Mesenchymal stem cell (in vitro differentiated cells and primary cell): Measurements from ENCODE around the gene CTRL.
A peak's percentile ranks its signal among the peaks of the same experiment; 100 is the strongest.

Experiments used
- DNase-seq: peaks from one replicate; pipeline ENCODE4 v3.0.0-alpha.2; 2013
- H2AFZ ChIP-seq: one replicate; pipeline ENCODE4 v1.6.1; 2013; ENCODE audit warnings: low read depth, mild to moderate bottlenecking, control low read depth, inconsistent platforms, low read length, moderate library complexity
- H2AK5ac ChIP-seq: 2 replicates; pipeline ENCODE4 v1.6.1; 2013; ENCODE audit warnings: low read length, moderate library complexity, mild to moderate bottlenecking, inconsistent platforms; ENCODE audit not compliant: severe bottlenecking
- H2BK120ac ChIP-seq: one replicate; pipeline ENCODE4 v1.6.1; 2013; ENCODE audit warnings: low read depth, mild to moderate bottlenecking, inconsistent platforms, low read length, moderate library complexity
- H2BK12ac ChIP-seq, 2 experiments: one replicate each; pipeline ENCODE4 v1.6.1; 2013; ENCODE audit warnings: inconsistent platforms in 2 of 2, low read length in 2 of 2, mild to moderate bottlenecking in 2 of 2, moderate library complexity in 2 of 2, control low read depth in 1 of 2
- H2BK15ac ChIP-seq: one replicate; pipeline ENCODE4 v1.6.1; 2013; ENCODE audit warnings: mild to moderate bottlenecking, low read depth, inconsistent platforms; ENCODE audit not compliant: poor library complexity, severe bottlenecking
- H2BK5ac ChIP-seq: 2 replicates; pipeline ENCODE4 v1.6.1; 2013; ENCODE audit warnings: low read depth, mild to moderate bottlenecking, low read length, control low read depth, inconsistent platforms; ENCODE audit not compliant: poor library complexity, severe bottlenecking
- H3K14ac ChIP-seq, 2 experiments: one replicate each; pipeline ENCODE4 v1.6.1; 2013; ENCODE audit warnings: inconsistent platforms in 2 of 2, low read length in 2 of 2, control low read depth in 1 of 2, mild to moderate bottlenecking in 1 of 2, moderate library complexity in 1 of 2
- H3K18ac ChIP-seq, 2 experiments: one replicate each; pipeline ENCODE4 v1.6.1; 2013; ENCODE audit warnings: inconsistent platforms in 2 of 2, low read length in 2 of 2, control low read depth in 1 of 2, low read depth in 1 of 2, mild to moderate bottlenecking in 1 of 2
- H3K23ac ChIP-seq, 2 experiments: one replicate each; pipeline ENCODE4 v1.6.1; 2013; ENCODE audit warnings: inconsistent platforms in 2 of 2, low read length in 2 of 2, mild to moderate bottlenecking in 2 of 2, moderate library complexity in 2 of 2, control low read depth in 1 of 2
- H3K27ac ChIP-seq: 2 replicates; pipeline ENCODE4 v1.5.1; 2013; ENCODE audit warnings: mild to moderate bottlenecking, moderate library complexity, low read length, control low read depth, inconsistent platforms; ENCODE audit not compliant: poor library complexity, severe bottlenecking
- H3K27me3 ChIP-seq, 2 experiments: 2 replicates each; pipeline versions ENCODE4 v1.6.1 to v1.7.0; 2013; ENCODE audit warnings: low read length in 2 of 2, mild to moderate bottlenecking in 2 of 2, moderate library complexity in 2 of 2, control low read depth in 1 of 2, inconsistent platforms in 1 of 2; ENCODE audit not compliant: control insufficient read depth in 1 of 2, insufficient read depth in 1 of 2
- H3K36me3 ChIP-seq, 2 experiments: 2 replicates each; pipeline versions ENCODE4 v1.6.1 to v1.7.0; 2013; ENCODE audit warnings: low read length in 2 of 2, control low read depth in 1 of 2, inconsistent platforms in 1 of 2, low read depth in 1 of 2, mild to moderate bottlenecking in 1 of 2; ENCODE audit not compliant: insufficient read depth in 2 of 2, control insufficient read depth in 1 of 2
- H3K4ac ChIP-seq, 2 experiments: one replicate each; pipeline ENCODE4 v1.6.1; 2013; ENCODE audit warnings: inconsistent platforms in 2 of 2, low read length in 2 of 2, mild to moderate bottlenecking in 2 of 2, moderate library complexity in 2 of 2, control low read depth in 1 of 2, low read depth in 1 of 2
- H3K4me1 ChIP-seq: 2 replicates; pipeline ENCODE4 v1.6.1; 2013; ENCODE audit warnings: low read depth, low read length, control low read depth; ENCODE audit not compliant: control insufficient read depth, insufficient read depth
- H3K4me2 ChIP-seq: 2 replicates; pipeline ENCODE4 v1.6.1; 2013; ENCODE audit warnings: low read length, mild to moderate bottlenecking, inconsistent platforms; ENCODE audit not compliant: poor library complexity, severe bottlenecking
- H3K4me3 ChIP-seq, 2 experiments: 2 replicates each; pipeline versions ENCODE4 v1.5.1 to v1.7.0; 2013; ENCODE audit warnings: low read length in 2 of 2, mild to moderate bottlenecking in 2 of 2, control low read depth in 1 of 2, low read depth in 1 of 2; ENCODE audit not compliant: insufficient read depth in 1 of 2
- H3K79me1 ChIP-seq: replicated peaks from 2 replicates; pipeline ENCODE4 v1.6.1; 2013; ENCODE audit warnings: mild to moderate bottlenecking, control low read depth, low read length, inconsistent platforms; ENCODE audit not compliant: poor library complexity, severe bottlenecking
- H3K9ac ChIP-seq: 2 replicates; pipeline ENCODE4 v1.7.0; 2013; ENCODE audit warnings: mild to moderate bottlenecking, low read length, moderate library complexity
- H3K9me3 ChIP-seq: 2 replicates; pipeline ENCODE4 v1.7.0; 2013; ENCODE audit warnings: mild to moderate bottlenecking, low read length; ENCODE audit not compliant: control insufficient read depth
- H4K8ac ChIP-seq: one replicate; pipeline ENCODE4 v1.6.1; 2013; ENCODE audit warnings: inconsistent platforms, mild to moderate bottlenecking, low read length, moderate library complexity
- H4K91ac ChIP-seq: one replicate; pipeline ENCODE4 v1.6.1; 2013; ENCODE audit warnings: mild to moderate bottlenecking, low read length, inconsistent platforms
- WGBS: methylation state at CpG from one replicate; pipeline ENCODE4 v1.1.7; 2013; ENCODE audit warnings: mixed read lengths; 5-methylcytosine and 5-hydroxymethylcytosine counted together

Gene CTRL

GRCh38 chr16:67934306-67935100, 2.8 kb upstream of the CTRL start:
- H3K23ac ChIP-seq: no peak overlapping the region
- WGBS: 79% methylated on average over 13 of the region's 13 CpGs

DNA sequence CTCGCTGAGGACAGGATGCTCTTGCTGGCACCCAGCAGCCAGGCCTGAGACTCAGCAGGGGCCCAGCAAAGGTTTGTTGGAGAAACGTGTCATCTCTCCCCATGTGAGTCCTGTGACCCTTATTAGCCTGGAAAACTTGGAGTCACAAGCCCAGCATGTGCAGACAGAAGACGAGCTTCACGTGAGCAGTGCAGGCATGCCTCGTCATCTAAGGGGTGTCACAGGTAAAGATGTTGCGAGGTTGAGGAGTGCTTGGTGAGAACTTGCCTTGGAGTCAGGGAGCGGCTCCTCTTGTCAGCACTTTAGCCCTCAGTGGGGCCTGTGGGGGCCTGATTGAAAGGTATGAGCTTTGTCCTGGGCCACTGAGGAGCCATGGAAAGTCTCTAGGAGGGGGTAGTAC, 2.1 kb upstream of the CTRL start:
- H2AFZ ChIP-seq: no peak overlapping the region
- 90% methylated on average over 7 of the region's 7 CpGs for WGBS

More at GRCh38 chr16:67934306-67935100, 2.8 kb upstream of the CTRL start:
- Histone ChIP-seq H3K27me3 (no peaks in the 10 kb centered on the region), H3K79me1 (peaks cover 27% of the 10 kb centered on the region), H3K9ac (peak overlapping the region; percentile 98), H4K8ac (no peak overlapping the region), H3K27ac (no peak overlapping the region), H3K36me3 (peaks cover 38 to 48% of the 10 kb centered on the region in 2 experiments), H4K91ac (no peak overlapping the region), H2BK15ac (no peak overlapping the region), H2AFZ (no peak overlapping the region), H3K18ac (no peak overlapping the region), H3K14ac (no peak overlapping the region), H3K4me3 (peak overlapping the region in 1 of 2 experiments; percentile 98), H2AK5ac (no peak overlapping the region), H3K4ac (peak overlapping the region in 1 of 2 experiments; percentile 1), H3K4me1 (peaks cover 25% of the 10 kb centered on the region), H2BK120ac (no peak overlapping the region), H2BK5ac (no peak overlapping the region), H3K4me2 (peak overlapping the region; percentile 67), H3K9me3 (no peaks in the 10 kb centered on the region), H2BK12ac (no peak overlapping the region)
- no peak for DNase-seq

GRCh38 chr16:67932462-67932840, 789 bp upstream of the CTRL start:
- H3K27ac ChIP-seq: no peak overlapping the region
- H2AK5ac ChIP-seq: no peak overlapping the region
- H4K91ac ChIP-seq: no peak overlapping the region
- peaks cover 24% of the 10 kb centered on the region for H3K4me1 ChIP-seq
- WGBS: 98% methylated on average over 3 of the region's 4 CpGs
- no peak overlapping the region for H3K23ac ChIP-seq
- H2AFZ ChIP-seq: no peak overlapping the region
- H3K18ac ChIP-seq: no peak overlapping the region
- no peak overlapping the region for H2BK120ac ChIP-seq
- no peaks in the 10 kb centered on the region for H3K27me3 ChIP-seq
- H3K9ac ChIP-seq: no peak overlapping the region
- peaks cover 37% of the 10 kb centered on the region for H3K79me1 ChIP-seq
- no peak overlapping the region for H2BK5ac ChIP-seq
- no peak for DNase-seq
- no peak overlapping the region for H4K8ac ChIP-seq
- H3K4me2 ChIP-seq: no peak overlapping the region
- H2BK15ac ChIP-seq: no peak overlapping the region
- peaks cover 55 to 63% of the 10 kb centered on the region in 2 experiments for H3K36me3 ChIP-seq
- H2BK12ac ChIP-seq: no peak overlapping the region
- no peak overlapping the region for H3K4me3 ChIP-seq
- no peak overlapping the region for H3K14ac ChIP-seq
- H3K9me3 ChIP-seq: no peaks in the 10 kb centered on the region
- no peak overlapping the region for H3K4ac ChIP-seq

More for the DNA sequence above, 2.1 kb upstream of the CTRL start:
- Histone ChIP-seq H3K4me1 (peaks cover 25% of the 10 kb centered on the region), H3K27me3 (no peaks in the 10 kb centered on the region), H3K27ac (no peak overlapping the region), H2BK120ac (no peak overlapping the region), H3K23ac (no peak overlapping the region), H3K4me2 (no peak overlapping the region), H3K18ac (no peak overlapping the region), H3K9me3 (no peaks in the 10 kb centered on the region), H2BK12ac (no peak overlapping the region), H2BK15ac (no peak overlapping the region), H3K4me3 (no peak overlapping the region), H4K8ac (no peak overlapping the region), H3K9ac (no peak overlapping the region), H2AK5ac (no peak overlapping the region), H3K4ac (no peak overlapping the region), H2BK5ac (no peak overlapping the region), H3K14ac (no peak overlapping the region), H4K91ac (no peak overlapping the region), H3K36me3 (peaks cover 42 to 50% of the 10 kb centered on the region in 2 experiments), H3K79me1 (peaks cover 32% of the 10 kb centered on the region)
- DNase-seq: no peak

- DNase-seq: no peak
- no peak overlapping the region for H3K23ac ChIP-seq
- H3K27ac ChIP-seq: no peak overlapping the region
- H3K4me1 ChIP-seq: peaks cover 25% of the 10 kb centered on the region
- H2BK15ac ChIP-seq: no peak overlapping the region
- H4K91ac ChIP-seq: no peak overlapping the region
- no peak overlapping the region for H4K8ac ChIP-seq
- no peak overlapping the region for H2AFZ ChIP-seq
- no peak overlapping the region for H2AK5ac ChIP-seq
- H3K9me3 ChIP-seq: no peaks in the 10 kb centered on the region
- no peak overlapping the region for H2BK12ac ChIP-seq
- H3K27me3 ChIP-seq: no peaks in the 10 kb centered on the region
- H3K18ac ChIP-seq: no peak overlapping the region
- H2BK5ac ChIP-seq: no peak overlapping the region
- H3K4me3 ChIP-seq: no peak overlapping the region
- WGBS: 98% methylated on average over 17 of the region's 17 CpGs
- H3K9ac ChIP-seq: no peak overlapping the region
- H3K36me3 ChIP-seq: peaks cover 59 to 69% of the 10 kb centered on the region in 2 experiments
- no peak overlapping the region for H2BK120ac ChIP-seq
- peaks cover 37% of the 10 kb centered on the region for H3K79me1 ChIP-seq
- H3K4me2 ChIP-seq: no peak overlapping the region
- no peak overlapping the region for H3K14ac ChIP-seq
- H3K4ac ChIP-seq: no peak overlapping the region
Measured at GRCh38 chr16:67930678-67931211, 917 bp downstream of the CTRL start.
